CD4-positive, alpha-beta T cell treated with Interleukin-12 subunit alpha and Interleukin-12 subunit beta, for 1 hour (primary cell): ENCODE data around the gene ALLC.
"Not testable (repeated sequence)": the region's sequence is repeated elsewhere in the genome, so short reads cannot be mapped to it uniquely, and the experiment has no call there.

ENCODE experiments used
- DNase-seq: peaks from one replicate; pipeline ENCODE4 v3.0.0-alpha.2; 2020

ALLC gene

GRCh38 chr2:3626812-3627499 lies 31.0 kb upstream of the ALLC start:
- no peak for DNase-seq

DNA sequence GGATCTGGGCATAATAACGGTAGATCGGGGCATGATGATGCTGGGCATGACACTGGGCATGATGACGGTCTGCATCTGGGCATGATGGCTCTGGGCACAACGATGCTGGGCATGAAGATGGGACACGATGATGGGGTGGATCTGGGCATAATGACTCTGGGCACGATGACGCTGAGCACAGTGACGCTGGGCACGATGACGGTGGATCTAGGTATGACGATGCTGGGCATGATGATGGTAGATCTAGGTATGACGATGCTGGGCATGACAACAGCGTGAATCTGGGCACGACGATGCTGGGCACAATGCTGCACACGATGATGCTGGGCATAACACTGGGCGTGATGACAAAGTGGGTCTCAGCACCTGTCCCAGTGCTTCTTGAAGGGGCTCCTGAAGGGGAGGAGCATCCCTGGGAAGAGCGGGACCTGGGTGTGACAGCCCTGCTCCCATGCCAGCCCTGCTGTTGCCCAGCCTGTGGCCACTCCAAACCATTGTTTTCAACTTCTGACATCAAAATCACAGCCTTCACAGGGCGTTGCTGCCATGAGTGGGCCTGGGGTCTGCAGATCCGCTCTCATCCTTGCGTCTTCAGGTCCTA lies 30.4 kb upstream of the ALLC start:
- DNase-seq, result no peak

- no peak for DNase-seq
Measured at GRCh38 chr2:3628241-3628679, 29.7 kb upstream of the ALLC start.

GRCh38 chr2:3628800-3629199 lies 29.2 kb upstream of the ALLC start:
- no peak for DNase-seq

GRCh38 chr2:3630631-3631030 lies 27.4 kb upstream of the ALLC start:
- no peak for DNase-seq

DNA sequence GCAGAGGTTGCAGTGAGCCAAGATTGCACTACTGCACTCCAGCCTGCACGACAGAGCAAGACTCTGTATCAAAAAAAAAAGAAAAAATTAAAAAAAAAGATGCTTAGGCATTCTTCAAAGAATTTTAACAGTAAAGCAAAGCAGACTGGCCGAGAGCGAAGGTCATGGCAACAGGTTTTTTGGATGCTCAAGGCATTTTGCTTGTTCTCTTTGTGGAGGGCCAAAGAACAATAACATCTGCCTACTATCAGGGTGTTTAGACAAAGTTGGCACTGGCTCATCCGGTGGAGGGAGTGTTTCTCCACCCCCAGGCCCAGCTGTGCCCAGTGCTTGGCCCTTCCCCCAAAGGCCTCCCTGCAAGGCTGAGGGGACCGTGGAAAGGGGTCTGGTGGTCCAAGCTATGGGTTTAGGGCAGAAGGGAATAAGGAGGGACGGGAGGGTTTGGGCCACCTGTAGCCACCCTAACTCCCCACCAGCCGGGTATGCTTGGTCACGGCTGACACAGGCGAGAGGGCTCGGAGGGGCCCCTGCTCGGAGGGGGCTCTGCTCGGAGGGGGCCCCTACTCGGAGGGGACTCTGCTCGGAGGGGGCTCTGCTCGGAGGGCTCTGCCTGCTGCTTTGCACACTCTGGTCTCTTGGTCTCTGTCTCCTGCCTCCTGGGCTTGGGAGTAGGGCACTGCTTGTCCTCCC lies 26.7 kb upstream of the ALLC start:
- no peak for DNase-seq

- DNase-seq, result no peak
Measured at GRCh38 chr2:3631851-3632659, 25.9 kb upstream of the ALLC start.

- no peak for DNase-seq
Measured at GRCh38 chr2:3633089-3633981, 24.7 kb upstream of the ALLC start.

DNA sequence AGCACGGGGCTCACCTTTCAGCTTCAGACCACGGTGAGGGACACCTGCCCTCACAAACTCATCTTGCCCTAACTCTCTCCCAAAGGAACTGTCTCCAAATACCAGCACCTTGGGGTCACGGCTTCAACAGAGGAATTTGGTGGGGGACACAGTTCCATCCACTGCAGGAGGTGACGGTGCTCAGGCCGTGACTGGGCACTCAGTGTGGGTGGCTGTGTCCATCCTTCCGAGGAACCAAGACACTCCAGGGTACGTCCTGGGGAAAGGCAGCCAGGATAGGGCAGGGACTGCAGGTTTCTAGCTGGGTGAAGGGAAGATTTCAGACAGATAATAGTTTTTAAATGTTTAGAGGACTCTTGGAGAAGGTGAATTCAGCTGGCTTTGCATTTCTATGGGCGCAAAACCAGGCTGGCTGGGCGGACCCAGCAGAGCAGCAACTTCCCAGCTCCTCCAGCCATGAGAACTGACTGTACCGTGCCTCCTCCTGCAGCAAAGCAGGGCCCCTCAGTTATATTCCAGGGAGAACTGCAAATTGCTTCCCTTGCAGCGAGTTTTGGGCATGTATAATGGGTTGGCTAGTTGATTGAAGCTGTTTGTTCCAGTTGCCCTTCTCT lies 23.9 kb upstream of the ALLC start:
- DNase-seq, result no peak

DNA sequence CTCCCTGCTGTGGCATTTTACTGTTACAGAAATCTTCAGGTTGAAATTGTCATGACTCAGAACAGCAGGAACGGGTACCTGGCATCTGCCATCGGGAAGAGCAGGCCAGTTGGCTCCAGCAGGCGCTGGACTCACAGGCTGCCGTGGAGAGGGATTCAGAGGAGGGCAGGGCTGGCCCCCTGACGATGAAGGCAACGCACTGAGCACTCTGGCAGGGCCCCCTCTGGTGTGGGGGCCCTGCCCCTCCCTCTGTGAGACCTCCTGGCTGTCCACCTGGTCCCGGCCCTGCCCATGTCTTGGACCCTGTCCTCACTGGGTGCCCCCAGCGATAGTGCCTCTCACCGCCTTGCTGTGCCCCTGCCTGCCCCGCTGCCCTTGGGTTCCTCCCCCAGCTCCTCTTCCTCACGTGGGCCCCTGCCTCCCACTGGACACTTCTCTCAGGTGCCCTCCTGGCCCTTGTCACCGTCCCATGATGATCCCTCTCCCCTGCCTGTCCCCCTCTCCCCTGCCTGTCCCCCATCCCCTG lies 23.3 kb upstream of the ALLC start:
- no peak for DNase-seq

GRCh38 chr2:3635171-3635974 lies 22.6 kb upstream of the ALLC start:
- DNase-seq, result no peak

DNA sequence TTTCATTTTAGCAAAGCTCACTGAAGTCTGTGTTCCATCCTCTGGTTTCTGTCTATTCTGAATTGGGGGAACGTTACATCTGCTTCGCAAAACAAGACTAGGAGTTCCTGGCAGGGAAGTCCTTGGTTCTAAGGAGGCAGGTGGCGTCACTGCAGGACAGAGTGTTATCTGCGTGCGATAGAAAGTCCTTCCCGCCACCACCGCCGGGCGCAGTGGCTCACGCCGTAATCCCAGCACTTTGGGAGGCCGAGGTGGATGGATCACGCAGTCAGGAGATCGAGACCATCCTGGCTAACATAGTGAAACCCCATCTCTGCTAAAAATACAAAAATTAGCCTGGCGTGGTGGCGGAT lies 22.0 kb upstream of the ALLC start:
- DNase-seq, result not testable (repeated sequence)

GRCh38 chr2:3636586-3637310 lies 21.3 kb upstream of the ALLC start:
- no peak for DNase-seq

- no peak for DNase-seq
Measured at GRCh38 chr2:3637311-3637675, 20.7 kb upstream of the ALLC start.

DNA sequence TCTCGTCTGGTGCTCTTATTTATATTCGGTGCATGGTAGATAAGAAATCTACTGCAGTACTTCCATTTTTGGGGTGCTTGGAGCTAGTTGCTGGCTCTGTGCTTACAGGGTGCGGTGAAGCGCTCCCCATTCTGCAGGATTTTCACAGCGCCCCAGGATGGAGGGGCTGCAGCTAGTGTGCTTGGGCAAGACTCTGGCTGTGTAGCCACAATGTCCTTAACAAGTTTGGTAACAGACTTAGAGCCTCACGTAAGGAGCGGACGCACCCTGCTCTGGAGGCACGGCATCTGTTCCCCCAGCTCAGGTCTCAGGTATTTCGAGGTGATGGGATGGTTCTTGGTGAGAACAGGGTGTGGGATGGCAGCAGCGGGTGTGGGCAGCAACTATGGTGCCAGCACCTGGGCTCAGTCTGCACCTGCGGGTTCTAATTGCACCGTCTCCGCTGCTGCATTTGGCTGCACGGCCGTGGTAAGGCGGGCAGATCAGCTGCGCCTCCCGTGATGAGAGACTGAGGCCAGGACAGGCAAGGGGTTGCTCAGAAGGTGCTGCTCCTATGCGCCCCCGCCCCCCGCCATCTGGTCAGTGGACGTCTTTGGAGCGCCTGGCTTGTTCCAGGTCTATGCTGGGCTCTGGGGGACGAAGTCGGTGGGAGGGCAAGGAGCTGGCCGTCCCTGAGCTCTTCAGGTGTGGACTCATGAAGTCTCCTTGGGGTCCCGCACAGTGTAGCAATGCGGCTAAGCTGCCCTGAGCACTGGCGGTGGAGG lies 20.1 kb upstream of the ALLC start:
- DNase-seq, result no peak

DNA sequence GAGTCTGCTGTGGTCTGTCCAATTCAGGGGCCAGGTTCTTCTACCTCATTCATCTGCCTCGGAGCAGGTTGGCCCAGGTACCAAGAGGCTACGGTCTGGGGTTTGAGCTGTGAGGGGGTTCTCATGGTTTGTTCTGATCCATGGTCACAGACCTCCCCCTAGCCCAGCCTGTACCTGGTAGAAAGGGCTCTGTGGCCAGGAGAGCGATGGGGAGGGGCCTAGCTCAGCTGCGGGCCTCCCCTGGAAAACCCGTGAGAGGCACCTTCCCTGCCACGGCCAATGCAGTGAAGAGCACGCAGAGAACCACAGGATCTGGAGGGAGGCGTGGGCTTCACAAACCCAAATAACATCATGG lies 19.6 kb upstream of the ALLC start:
- DNase-seq, result no peak

- DNase-seq, result no peak
Measured at GRCh38 chr2:3639015-3639630, 18.9 kb upstream of the ALLC start.

DNA sequence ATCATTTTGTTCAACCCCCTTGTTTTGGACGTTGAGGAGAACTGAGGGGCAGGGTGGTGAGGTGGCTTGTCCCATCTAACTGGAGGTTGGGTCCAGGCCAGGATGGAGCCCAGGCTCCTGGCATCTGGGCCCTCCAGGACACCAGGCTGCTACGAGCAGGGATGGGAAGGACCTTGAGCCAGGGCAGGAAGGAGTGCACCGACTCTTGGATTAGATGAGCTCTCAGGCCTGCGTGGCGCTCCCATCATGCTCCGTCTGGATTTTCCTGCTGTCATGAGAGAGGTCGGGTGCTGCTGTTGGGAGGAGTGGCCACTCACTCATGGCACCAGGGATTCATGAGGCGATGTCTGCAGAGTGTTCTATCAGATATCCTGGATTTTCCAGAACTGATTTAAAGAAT lies 18.3 kb upstream of the ALLC start:
- no peak for DNase-seq

DNA sequence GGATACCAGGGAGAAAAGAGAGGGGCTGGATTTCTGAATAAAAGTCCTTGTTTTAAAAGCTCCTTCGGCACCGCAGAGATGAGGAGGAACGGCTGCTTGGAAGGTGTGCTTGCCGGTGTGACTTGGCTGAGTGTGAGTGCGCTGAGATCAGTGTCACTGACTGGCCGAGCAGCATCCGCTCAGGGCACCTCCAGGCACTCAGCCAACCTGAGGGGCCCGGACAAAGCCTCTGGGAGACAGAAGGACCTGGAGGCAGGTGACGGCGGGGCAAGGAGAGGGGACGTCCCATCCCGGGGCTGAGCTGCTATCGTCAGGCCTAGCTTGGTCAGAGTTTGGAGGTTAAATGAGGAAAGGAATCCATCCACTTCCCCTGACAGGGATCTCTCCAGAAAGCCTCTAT lies 16.8 kb upstream of the ALLC start:
- DNase-seq, result no peak
